ENCODE data around the gene ATAD3C. TPM values are rescaled to one million over a fixed set of nuclear protein-coding genes. Genes with fewer than 3 reads are reported as not detected.

Gene ATAD3C
- total and polyA plus RNA-seq, 2 experiments from 2014 or later = 0.45 to 1.3 TPM

GRCh38 chr1:1427106-1427819, 22.2 kb upstream of the ATAD3C start:
- Mint-ChIP-seq H3K27me3 (ENCODE audit: insufficient read depth, low read depth, poor library complexity) (peaks cover 25% of the 10 kb centered on the region), H3K36me3 (ENCODE audit: low read depth) (peaks cover 4% of the 10 kb centered on the region; the same call in 2 of the 3 replicates), H3K27ac (no peak overlapping the region), H3K4me3 (no peak overlapping the region; the same call in 2 of the 3 replicates), H3K4me1 (peaks cover 49% of the 10 kb centered on the region), H3K9me3 (peaks cover 10% of the 10 kb centered on the region)
- Histone ChIP-seq H3K79me2 (replicated peaks; ENCODE audit: insufficient read depth) (no peaks in the 10 kb centered on the region), H3K4me1 (ENCODE audit: insufficient read depth) (peaks cover 33% of the 10 kb centered on the region), H3K4me2 (peak overlapping the region; percentile 72; the same call in 1 of the 2 replicates), H3K27me3 (ENCODE audit: insufficient read depth) (no peaks in the 10 kb centered on the region), H3K9me2 (ENCODE audit: insufficient read depth) (no peaks in the 10 kb centered on the region), H3K27ac (ENCODE audit: low read depth) (no peak overlapping the region), H3K4me3 (peak overlapping the region; percentile 63), H3K36me3 (ENCODE audit: insufficient read depth) (no peaks in the 10 kb centered on the region), H2AFZ (no peak overlapping the region), H4K20me1 (replicated peaks; ENCODE audit: insufficient read depth) (no peaks in the 10 kb centered on the region), H3F3A (replicated peaks; ENCODE audit: low read depth) (peaks cover 22% of the 10 kb centered on the region)
- TF ChIP-seq POLR2AphosphoS5 (IDR thresholded peaks at IDR 0.05; ENCODE audit: low read depth) (no peak), ZNF114 (CRISPR knock-in tag; IDR thresholded peaks at IDR 0.05) (no peak), EZH2 (IDR thresholded peaks at IDR 0.05; ENCODE audit: low read depth, unreplicated experiment) (no peak), ZNF462 (CRISPR knock-in tag; IDR thresholded peaks at IDR 0.05) (no peak), ETS1 (IDR thresholded peaks at IDR 0.05) (no peak), CREB1 (CRISPR knock-in tag; IDR thresholded peaks at IDR 0.05; ENCODE audit: low read depth) (no peak), NANOG (IDR thresholded peaks at IDR 0.05; ENCODE audit: borderline replicate concordance) (no peak), STAT1 (IDR thresholded peaks at IDR 0.05; ENCODE audit: unreplicated experiment) (no peak), CTCF (conservative IDR thresholded peaks at IDR 0.05; ENCODE audit: low read depth in 2 of 2) (no peak)
- ATAC-seq (no peak), DNase-seq (ENCODE audit: low spot score) (peak; percentile 66)

All from GM23338 (cell line).